Gastroesophageal sphincter (tissue), 3 donors: ENCODE data around the gene EME2.

Experiments
- CTCF ChIP-seq, 4 experiments: fragments of 200-600 bp in 2 of 4; fragments of 450-650 bp in 2 of 4; sonication (generic) in 1 of 4; IDR thresholded peaks; one replicate each; pipeline ENCODE4 v1.5.1; 2017 to 2019; ENCODE audit warnings: antibody characterized with exemption in 4 of 4, mild to moderate bottlenecking in 2 of 4, moderate library complexity in 2 of 4
- EP300 ChIP-seq: sonication (generic); formaldehyde crosslinking; IDR thresholded peaks from one replicate; pipeline ENCODE4 v1.6.1; 2017; ENCODE audit warnings: antibody characterized with exemption, mild to moderate bottlenecking
- POLR2A ChIP-seq, 2 donors: fragments of 450-650 bp; IDR thresholded peaks; one replicate each; pipeline ENCODE4 v1.6.1; 2017; ENCODE audit warnings: antibody characterized with exemption in 2 of 2, mild to moderate bottlenecking in 2 of 2, moderate library complexity in 1 of 2
- POLR2AphosphoS5 ChIP-seq: sonication (generic); formaldehyde crosslinking; IDR thresholded peaks from one replicate; pipeline ENCODE4 v1.6.1; 2017; ENCODE audit warnings: antibody characterized with exemption

- TF ChIP-seq CTCF (IDR thresholded peaks at IDR 0.05) = no peak
- TF ChIP-seq EP300 = no peak
- no peak for TF ChIP-seq POLR2A (IDR thresholded peaks at IDR 0.05)
- no peak for TF ChIP-seq POLR2AphosphoS5
Observed at GRCh38 chr16:1777375-1778199, 5.0 kb downstream of the EME2 start.
